Measurements from ENCODE around the gene C1QTNF4. TPM values are rescaled to one million over a fixed set of nuclear protein-coding genes. Genes with fewer than 3 reads are reported as not detected.
A peak's percentile ranks its signal among the peaks of the same experiment; 100 is the strongest.
"Not testable (repeated sequence)": the region's sequence is repeated elsewhere in the genome, so short reads cannot be mapped to it uniquely, and the experiment has no call there.

C1QTNF4 gene
- 1 to 10 TPM; 1.1 to 3.7 (median 1.9) TPM for total RNA-seq

GRCh38 chr11:47593934-47594855 is at the start of gene C1QTNF4:
Gene C1QTNF4, minus strand, starts transcription at chr11:47594411. Its CDS starts 3,601 bp downstream, at chr11:47590810.
- H3K36me3 ChIP-seq, result no peaks in the 10 kb centered on the region
- peaks cover 14 to 18% of the 10 kb centered on the region in 2 donors for H3K4me1 ChIP-seq
- H3K27me3 ChIP-seq, result peaks cover 5% of the 10 kb centered on the region
- WGBS, 2 donors, result 6 to 7% methylated on average over 24 to 28 of the region's 48 CpGs
- TF ChIP-seq, protein P1, sequence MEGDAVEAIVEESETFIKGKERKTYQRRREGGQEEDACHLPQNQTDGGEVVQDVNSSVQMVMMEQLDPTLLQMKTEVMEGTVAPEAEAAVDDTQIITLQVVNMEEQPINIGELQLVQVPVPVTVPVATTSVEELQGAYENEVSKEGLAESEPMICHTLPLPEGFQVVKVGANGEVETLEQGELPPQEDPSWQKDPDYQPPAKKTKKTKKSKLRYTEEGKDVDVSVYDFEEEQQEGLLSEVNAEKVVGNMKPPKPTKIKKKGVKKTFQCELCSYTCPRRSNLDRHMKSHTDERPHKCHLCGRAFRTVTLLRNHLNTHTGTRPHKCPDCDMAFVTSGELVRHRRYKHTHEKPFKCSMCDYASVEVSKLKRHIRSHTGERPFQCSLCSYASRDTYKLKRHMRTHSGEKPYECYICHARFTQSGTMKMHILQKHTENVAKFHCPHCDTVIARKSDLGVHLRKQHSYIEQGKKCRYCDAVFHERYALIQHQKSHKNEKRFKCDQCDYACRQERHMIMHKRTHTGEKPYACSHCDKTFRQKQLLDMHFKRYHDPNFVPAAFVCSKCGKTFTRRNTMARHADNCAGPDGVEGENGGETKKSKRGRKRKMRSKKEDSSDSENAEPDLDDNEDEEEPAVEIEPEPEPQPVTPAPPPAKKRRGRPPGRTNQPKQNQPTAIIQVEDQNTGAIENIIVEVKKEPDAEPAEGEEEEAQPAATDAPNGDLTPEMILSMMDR (IDR thresholded peaks at IDR 0.05), result no peak
- no peak for TF ChIP-seq POLR2A (IDR thresholded peaks at IDR 0.05)
- no peak for DNase-seq
- no peak within 1 kb of the TSS for H3K27ac ChIP-seq
- peak within 1 kb of the TSS in 1 of 3 donors; percentile 18 for H3K4me3 ChIP-seq (replicated peaks in 1 of 3)
- no peaks in the 10 kb centered on the region for H3K9me3 ChIP-seq
- intact Hi-C loops (cut with DNase I), result no loop called here

DNA sequence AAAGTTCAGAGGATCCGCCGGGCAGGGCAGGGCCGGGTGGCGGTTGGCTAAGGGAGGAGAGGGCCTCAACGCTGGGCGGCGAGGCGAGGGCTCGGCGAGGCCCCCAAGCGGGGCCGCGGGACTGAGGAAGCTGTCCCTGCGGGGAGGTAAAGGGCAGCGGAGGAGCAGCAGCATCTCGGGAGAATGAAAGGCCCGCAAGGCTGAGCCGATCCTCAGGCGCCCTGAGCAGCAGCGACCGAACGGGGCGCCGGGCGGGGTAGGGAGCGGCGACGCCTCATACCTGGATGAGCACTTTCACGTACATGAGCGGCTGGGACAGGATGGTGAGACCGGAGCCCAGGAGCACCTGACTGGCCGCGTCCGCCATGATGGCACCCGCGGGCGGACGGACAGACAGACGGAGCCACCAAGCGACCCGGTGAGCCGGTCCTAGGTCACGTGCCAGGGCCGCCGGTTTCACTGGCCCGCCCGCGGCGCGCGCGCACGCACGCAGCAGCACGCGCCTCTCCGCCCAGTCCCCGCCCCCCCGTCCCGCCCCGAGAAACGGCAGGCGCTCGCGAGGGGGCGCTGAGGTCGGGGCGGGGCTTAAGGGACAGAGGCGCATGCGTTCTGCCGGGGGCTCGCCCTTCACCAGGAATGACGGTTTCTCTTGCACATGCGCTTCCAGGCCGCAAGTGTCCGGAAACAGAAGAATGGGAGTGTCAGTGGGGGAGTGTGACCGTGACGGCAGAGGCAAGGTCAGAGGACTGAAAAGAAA is 48.1 kb upstream of the C1QTNF4 start, which contains the start of gene MTCH2:
Gene MTCH2 (minus strand): TSS at position 461 of the 757 bp plus-strand sequence. CDS start 94 bp downstream, at position 367.
- intact Hi-C loops (cut with DNase I), result no loop called here
- Histone ChIP-seq H3K36me3 (peaks cover 7 to 8% of the 10 kb centered on the region in 2 donors), H3K9me3 (no peaks in the 10 kb centered on the region), H3K4me1 (peaks cover 0 to 13% of the 10 kb centered on the region in 2 donors), H3K4me3 (replicated peaks in 1 of 3) (peak within 1 kb of the TSS; percentile 2 to 98 (median 63)), H3K27me3 (no peaks in the 10 kb centered on the region), H3K27ac (peak within 1 kb of the TSS; percentile 89 to 96 (median 93))
- TF ChIP-seq, protein P1 (IDR thresholded peaks at IDR 0.05), result peak in 4 of 6 experiments; percentile 10 to 38 (median 22)
- peak; percentile 58 to 81 for TF ChIP-seq POLR2A (IDR thresholded peaks at IDR 0.05)
- WGBS, 2 donors, result 0 to 1% methylated on average over 32 to 34 of the region's 78 CpGs
- DNase-seq, result peak; percentile 95 to 97

GRCh38 chr11:47641600-47642098 is 47.4 kb upstream of the C1QTNF4 start:
- no peak for TF ChIP-seq POLR2A (IDR thresholded peaks at IDR 0.05)
- peaks cover 0 to 13% of the 10 kb centered on the region in 2 donors for H3K4me1 ChIP-seq
- DNase-seq, result no peak
- intact Hi-C loops (cut with DNase I), result no loop called here
- peaks cover 8 to 10% of the 10 kb centered on the region in 2 donors for H3K36me3 ChIP-seq
- peak overlapping the region; percentile 2 to 98 (median 63) for H3K4me3 ChIP-seq (replicated peaks in 1 of 3)
- H3K27ac ChIP-seq, result peak overlapping the region; percentile 89 to 96 (median 93)
- no peaks in the 10 kb centered on the region for H3K27me3 ChIP-seq
- H3K9me3 ChIP-seq, result no peaks in the 10 kb centered on the region
- 7 to 8% methylated on average over 13 of the region's 14 CpGs for WGBS, 2 donors

DNA sequence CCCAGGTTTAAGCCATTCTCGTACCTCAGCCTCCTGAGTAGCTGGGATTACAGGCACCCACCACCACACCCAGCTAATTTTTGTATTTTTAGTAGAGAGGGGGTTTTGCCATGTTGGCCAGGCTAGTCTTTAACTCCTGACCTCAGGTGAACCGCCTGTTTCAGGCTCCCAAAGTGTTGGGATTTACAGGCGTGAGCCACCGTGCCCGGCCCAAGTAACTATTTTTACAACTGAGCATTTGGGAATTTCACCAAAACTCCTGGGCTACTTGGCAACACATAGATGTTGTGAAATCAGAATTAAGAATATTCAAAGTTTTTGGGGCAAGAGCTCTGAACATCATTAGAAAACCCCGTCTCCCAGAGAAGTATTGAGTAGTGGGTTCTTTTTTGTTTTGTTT is 46.3 kb upstream of the C1QTNF4 start:
- Histone ChIP-seq H3K36me3 (peaks cover 8 to 10% of the 10 kb centered on the region in 2 donors), H3K4me1 (peaks cover 0 to 13% of the 10 kb centered on the region in 2 donors)
- DNase-seq; H3K27me3 ChIP-seq; H3K27ac ChIP-seq; intact Hi-C loops (cut with DNase I); H3K4me3 ChIP-seq (replicated peaks in 1 of 3); H3K9me3 ChIP-seq: not testable (repeated sequence)
- 87 to 90% methylated on average over 6 of the region's 6 CpGs for WGBS, 2 donors

GRCh38 chr11:47636331-47636730 is 42.1 kb upstream of the C1QTNF4 start:
- H3K27ac ChIP-seq; H3K27me3 ChIP-seq; H3K9me3 ChIP-seq; intact Hi-C loops (cut with DNase I); DNase-seq; H3K4me1 ChIP-seq; H3K4me3 ChIP-seq (replicated peaks in 1 of 3): not testable (repeated sequence)
- H3K36me3 ChIP-seq, result peaks cover 32 to 35% of the 10 kb centered on the region in 2 donors
- WGBS, 2 donors, result 95 to 98% methylated on average over 11 of the region's 11 CpGs

DNA sequence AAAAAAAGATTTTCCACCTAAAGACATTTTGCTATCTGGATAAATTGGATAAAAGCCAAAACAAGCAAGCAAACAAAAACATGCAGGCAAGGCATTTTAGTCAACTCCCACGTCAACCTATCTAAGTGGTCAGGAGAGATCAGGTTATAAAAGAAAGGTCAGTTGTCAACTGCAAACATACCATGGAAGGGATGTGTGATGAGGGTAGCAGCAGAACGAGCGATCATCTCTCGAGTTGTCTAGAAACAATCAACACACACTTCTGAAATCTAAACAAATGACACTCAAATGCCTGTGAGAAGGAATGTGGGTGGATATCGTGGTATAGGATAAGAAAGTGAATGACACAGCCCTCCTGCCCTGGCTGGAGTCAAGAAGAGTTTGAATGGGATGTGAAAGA is 37.3 kb upstream of the C1QTNF4 start:
- WGBS, 2 donors, result 76 to 80% methylated on average over 5 of the region's 5 CpGs
- Histone ChIP-seq H3K9me3 (no peaks in the 10 kb centered on the region), H3K4me1 (no peaks in the 10 kb centered on the region), H3K27ac (no peak overlapping the region), H3K4me3 (replicated peaks in 1 of 3) (no peak overlapping the region), H3K36me3 (peaks cover 62 to 73% of the 10 kb centered on the region in 2 donors), H3K27me3 (no peaks in the 10 kb centered on the region)
- no peak for DNase-seq
- intact Hi-C loops (cut with DNase I), result no loop called here
- TF ChIP-seq, protein P1 (IDR thresholded peaks at IDR 0.05), result no peak
- no peak for TF ChIP-seq POLR2A (IDR thresholded peaks at IDR 0.05)

Measured in thyroid gland (tissue), 4 donors.